Neuronal stem cell (in vitro differentiated cells): ENCODE data around the gene PWP1.
"Not testable (repeated sequence)": the region's sequence is repeated elsewhere in the genome, so short reads cannot be mapped to it uniquely, and the experiment has no call there.

Experiments
- DNase-seq: peaks from one replicate; pipeline ENCODE4 v3.0.0-alpha.2; 2013; ENCODE audit warnings: low spot score
- H2AFZ ChIP-seq: one replicate; pipeline ENCODE4 v1.6.1; 2013; ENCODE audit warnings: mild to moderate bottlenecking, low read length, inconsistent platforms
- H2AK5ac ChIP-seq: 2 replicates; pipeline ENCODE4 v1.6.1; 2013; ENCODE audit warnings: low read depth, mild to moderate bottlenecking, inconsistent platforms, low read length, moderate library complexity, mixed read lengths
- H2BK120ac ChIP-seq: 2 replicates; pipeline ENCODE4 v1.6.1; 2013; ENCODE audit warnings: low read depth, mild to moderate bottlenecking, inconsistent platforms, low read length, moderate library complexity, mixed read lengths
- H2BK12ac ChIP-seq: one replicate; pipeline ENCODE4 v1.6.1; 2013; ENCODE audit warnings: low read length, inconsistent platforms
- H2BK15ac ChIP-seq: 2 replicates; pipeline ENCODE4 v1.6.1; 2013; ENCODE audit warnings: mild to moderate bottlenecking, low read length, inconsistent platforms, mixed read lengths
- H2BK5ac ChIP-seq: one replicate; pipeline ENCODE4 v1.6.1; 2013; ENCODE audit warnings: inconsistent platforms, mild to moderate bottlenecking, low read length, moderate library complexity
- H3K14ac ChIP-seq: one replicate; pipeline ENCODE4 v1.6.1; 2013; ENCODE audit warnings: low read length, inconsistent platforms
- H3K18ac ChIP-seq: 2 replicates; pipeline ENCODE4 v1.6.1; 2013; ENCODE audit warnings: low read length, inconsistent platforms
- H3K23ac ChIP-seq: 2 replicates; pipeline ENCODE4 v1.6.1; 2013; ENCODE audit warnings: low read depth, mild to moderate bottlenecking, mixed read lengths, low read length, inconsistent platforms; ENCODE audit not compliant: poor library complexity
- H3K27ac ChIP-seq: replicated peaks from 3 replicates; pipeline ENCODE4 v1.5.1; 2013; ENCODE audit warnings: low read length, inconsistent platforms
- H3K27me3 ChIP-seq, 3 experiments: 2 replicates each; pipeline ENCODE4 v1.6.1; 2013; ENCODE audit warnings: low read length in 3 of 3, mild to moderate bottlenecking in 2 of 3, inconsistent platforms in 1 of 3, low read depth in 1 of 3, mixed read lengths in 1 of 3, moderate library complexity in 1 of 3; ENCODE audit not compliant: control insufficient read depth in 3 of 3, insufficient read depth in 3 of 3
- H3K36me3 ChIP-seq, 2 donors: replicated peaks in 1 of 2; 2 replicates each; pipeline ENCODE4 v1.6.1; 2013; ENCODE audit warnings: low read length in 2 of 2; ENCODE audit not compliant: control insufficient read depth in 2 of 2, insufficient read depth in 2 of 2
- H3K4ac ChIP-seq: 2 replicates; pipeline ENCODE4 v1.6.1; 2013; ENCODE audit warnings: inconsistent platforms, mild to moderate bottlenecking, low read length, moderate library complexity
- H3K4me1 ChIP-seq, 2 donors: 1 replicate in 1 of 2; 2 replicates in 1 of 2; pipeline ENCODE4 v1.6.1; 2013; ENCODE audit warnings: low read length in 2 of 2, low read depth in 1 of 2; ENCODE audit not compliant: control insufficient read depth in 2 of 2, insufficient read depth in 1 of 2
- H3K4me2 ChIP-seq: one replicate; pipeline ENCODE4 v1.6.1; 2013; ENCODE audit warnings: mild to moderate bottlenecking, low read length, inconsistent platforms; ENCODE audit not compliant: insufficient read depth, poor library complexity, severe bottlenecking
- H3K4me3 ChIP-seq, 2 donors: 2 replicates each; pipeline ENCODE4 v1.5.1; 2013; ENCODE audit warnings: low read length in 2 of 2, mild to moderate bottlenecking in 2 of 2, inconsistent platforms in 1 of 2, moderate library complexity in 1 of 2
- H3K79me1 ChIP-seq: one replicate; pipeline ENCODE4 v1.6.1; 2013; ENCODE audit warnings: low read depth, mild to moderate bottlenecking, inconsistent platforms, low read length, moderate library complexity
- H3K9ac ChIP-seq: one replicate; pipeline ENCODE4 v1.6.1; 2013; ENCODE audit warnings: mild to moderate bottlenecking, low read depth, low read length, inconsistent platforms; ENCODE audit not compliant: poor library complexity
- H3K9me3 ChIP-seq, 2 donors: replicated peaks in 1 of 2; 2 replicates each; pipeline versions ENCODE3 to v1.6.1; 2013; ENCODE audit warnings: low read length in 2 of 2, mild to moderate bottlenecking in 2 of 2, inconsistent platforms in 1 of 2, low read depth in 1 of 2, mixed read lengths in 1 of 2, moderate library complexity in 1 of 2; ENCODE audit not compliant: control insufficient read depth in 2 of 2, insufficient read depth in 1 of 2
- H4K8ac ChIP-seq: one replicate; pipeline ENCODE4 v1.6.1; 2013; ENCODE audit warnings: low read depth, mild to moderate bottlenecking, inconsistent platforms, low read length, moderate library complexity
- H4K91ac ChIP-seq: one replicate; pipeline ENCODE4 v1.6.1; 2013; ENCODE audit warnings: low read length, low read depth, mild to moderate bottlenecking, inconsistent platforms; ENCODE audit not compliant: poor library complexity
- WGBS, 2 donors: extraction: QIAGEN DNeasy Blood & Tissue Kit; methylation state at CpG; one replicate each; pipeline ENCODE4 v1.1.7; 2013; ENCODE audit warnings: missing lambda C conversion rate in 2 of 2, mixed read lengths in 1 of 2; ENCODE audit not compliant: insufficient read length in 2 of 2, insufficient replicate concordance in 1 of 2; ENCODE audit errors: extremely low coverage in 2 of 2; 5-methylcytosine and 5-hydroxymethylcytosine counted together

Gene PWP1

DNA sequence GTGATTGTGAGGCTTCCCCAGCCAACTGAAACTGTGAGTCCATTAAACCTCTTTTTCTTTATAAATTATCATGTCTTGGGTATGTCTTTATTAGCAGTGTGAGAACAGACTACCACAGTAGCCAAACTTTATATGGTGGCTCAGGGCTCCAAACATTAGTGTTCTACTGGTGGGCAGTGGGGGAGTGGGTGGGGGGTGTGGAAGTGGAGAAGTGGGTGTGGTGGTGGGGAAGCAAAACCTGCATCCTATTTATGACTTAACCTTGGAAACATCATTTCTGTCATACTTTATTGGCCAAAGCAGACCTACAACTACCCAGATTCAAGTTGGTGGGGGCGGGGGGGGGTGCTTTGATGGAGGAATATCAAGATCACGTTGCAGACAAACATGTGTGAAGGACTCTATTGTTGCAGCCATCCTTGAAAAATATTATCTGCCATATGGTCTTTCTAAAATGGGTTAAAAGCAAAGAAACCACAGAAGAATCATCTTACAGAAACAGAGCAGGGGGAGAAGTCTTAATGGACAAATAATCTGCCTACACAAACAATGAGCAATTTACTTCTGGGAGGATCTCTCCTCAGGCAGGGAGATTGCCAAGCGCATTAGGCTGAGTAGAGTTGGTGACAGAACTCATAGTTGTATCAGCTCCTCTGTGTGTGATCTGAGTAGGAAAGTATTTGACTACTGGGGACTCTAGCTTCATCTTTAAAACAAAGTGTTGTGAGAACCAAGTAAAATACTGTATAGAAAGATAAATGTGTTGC is 1.4 kb upstream of the PWP1 start:
- Histone ChIP-seq H3K27ac (no peak overlapping the region), H2BK120ac (no peak overlapping the region), H3K4me1 (peaks cover 4 to 8% of the 10 kb centered on the region in 2 donors), H2BK15ac (no peak overlapping the region), H2AK5ac (no peak overlapping the region), H2AFZ (peak overlapping the region; percentile 97), H4K91ac (no peak overlapping the region), H3K9ac (no peak overlapping the region), H3K23ac (no peak overlapping the region), H2BK12ac (no peak overlapping the region), H3K36me3 (peaks cover 2 to 18% of the 10 kb centered on the region in 2 donors), H3K9me3 (no peaks in the 10 kb centered on the region), H2BK5ac (no peak overlapping the region), H3K18ac (no peak overlapping the region), H3K27me3 (peaks cover 0 to 25% (median 0%) of the 10 kb centered on the region in 3 experiments), H3K14ac (no peak overlapping the region), H3K4ac (no peak overlapping the region), H3K79me1 (peaks cover 7% of the 10 kb centered on the region), H3K4me2 (no peak overlapping the region), H4K8ac (no peak overlapping the region), H3K4me3 (peak overlapping the region in 1 of 2 donors; percentile 99)
- WGBS, 2 donors, result no CpG with 5 or more reads among the region's 3 CpGs
- no peak for DNase-seq

DNA sequence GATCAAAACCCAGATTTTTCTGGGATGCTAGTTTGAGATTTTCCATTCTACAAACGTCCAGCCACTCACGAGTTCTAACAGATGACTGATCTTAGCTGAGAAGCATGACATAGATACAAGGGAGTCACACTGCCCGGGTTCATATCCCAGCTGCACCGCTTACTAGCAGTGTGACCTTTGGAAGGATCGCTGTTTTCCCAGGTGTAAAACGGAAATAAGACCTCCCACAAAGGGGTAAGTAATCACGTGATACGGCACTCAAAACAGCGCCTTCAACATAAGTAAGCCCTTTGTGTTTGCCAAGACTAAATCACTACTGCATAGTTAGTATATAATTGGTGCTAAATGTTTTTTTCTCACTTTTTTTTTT is 624 bp upstream of the PWP1 start:
- Histone ChIP-seq H2BK15ac (no peak overlapping the region), H2AK5ac (no peak overlapping the region), H2BK120ac (no peak overlapping the region), H3K4me1 (peaks cover 4 to 8% of the 10 kb centered on the region in 2 donors), H2BK12ac (no peak overlapping the region), H4K91ac (no peak overlapping the region), H3K27me3 (peaks cover 0 to 17% (median 0%) of the 10 kb centered on the region in 3 experiments), H3K14ac (no peak overlapping the region), H3K9me3 (no peaks in the 10 kb centered on the region), H3K79me1 (peaks cover 7% of the 10 kb centered on the region), H3K4me3 (peak overlapping the region in 1 of 2 donors; percentile 99), H3K23ac (no peak overlapping the region), H3K36me3 (peaks cover 5 to 26% of the 10 kb centered on the region in 2 donors), H3K18ac (no peak overlapping the region), H3K27ac (no peak overlapping the region), H2AFZ (peak overlapping the region; percentile 97), H3K9ac (no peak overlapping the region), H3K4me2 (peak overlapping the region; percentile 58), H4K8ac (no peak overlapping the region), H3K4ac (no peak overlapping the region), H2BK5ac (no peak overlapping the region)
- no CpG with 5 or more reads among the region's 9 CpGs for WGBS, 2 donors
- DNase-seq, result no peak

DNA sequence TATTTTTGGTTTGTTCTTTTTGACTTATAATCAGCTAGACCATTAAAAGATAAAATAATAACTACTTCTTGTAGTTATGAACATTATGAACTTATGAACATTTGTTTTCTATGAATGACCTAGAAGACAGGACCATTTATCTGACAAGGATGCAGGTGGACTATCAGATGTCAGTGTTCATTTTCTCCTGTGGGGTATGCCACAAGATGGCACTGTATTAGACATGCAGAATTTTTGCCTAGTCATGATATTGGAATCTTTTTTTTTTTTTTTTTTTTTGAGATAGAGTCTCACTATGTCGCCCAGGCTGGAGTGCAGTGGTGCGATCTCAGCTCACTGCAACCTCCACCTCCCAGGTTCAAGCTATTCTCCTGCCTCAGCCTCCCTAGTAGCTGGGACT is 10.2 kb downstream of the PWP1 start:
- not testable (repeated sequence) for H3K4me2 ChIP-seq, H3K23ac ChIP-seq, DNase-seq, H3K4me3 ChIP-seq, H2BK5ac ChIP-seq, H3K27ac ChIP-seq, H2AK5ac ChIP-seq, H3K9ac ChIP-seq, H3K18ac ChIP-seq, H4K8ac ChIP-seq, H3K27me3 ChIP-seq, H3K14ac ChIP-seq, H4K91ac ChIP-seq, H2BK12ac ChIP-seq, H3K79me1 ChIP-seq, H2BK15ac ChIP-seq, H3K4ac ChIP-seq, H2AFZ ChIP-seq, H3K4me1 ChIP-seq, H2BK120ac ChIP-seq
- no CpG with 5 or more reads among the region's 2 CpGs for WGBS, 2 donors
- Histone ChIP-seq H3K9me3 (peaks cover under 1 to 11% of the 10 kb centered on the region in 2 donors), H3K36me3 (peaks cover 18 to 97% of the 10 kb centered on the region in 2 donors)

DNA sequence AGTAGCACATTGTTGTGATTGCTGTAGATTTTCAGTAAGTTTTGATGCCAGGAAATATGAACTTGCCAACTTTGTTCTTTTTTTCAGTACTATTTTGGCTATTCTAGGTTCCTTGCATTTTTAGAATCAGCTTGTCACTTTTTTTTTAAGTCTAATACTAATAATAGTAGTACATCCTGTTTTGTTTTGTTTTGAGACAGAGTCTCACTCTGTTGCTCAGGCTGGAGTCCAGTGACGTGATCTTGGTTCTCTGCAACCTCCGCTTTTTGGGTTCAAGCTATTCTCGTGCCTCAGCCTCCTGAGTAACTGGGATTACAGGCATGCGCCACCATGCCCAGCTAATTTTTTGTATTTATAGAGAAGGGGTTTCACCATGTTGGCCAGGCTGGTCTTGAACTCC is 16.5 kb downstream of the PWP1 start:
- H3K23ac ChIP-seq, result no peak overlapping the region
- no peak overlapping the region for H3K4ac ChIP-seq
- no peak overlapping the region for H2AK5ac ChIP-seq
- H4K91ac ChIP-seq, result no peak overlapping the region
- no peak overlapping the region for H2AFZ ChIP-seq
- H3K9ac ChIP-seq, result no peak overlapping the region
- H3K27me3 ChIP-seq, result no peaks in the 10 kb centered on the region
- no peak overlapping the region for H3K18ac ChIP-seq
- H3K4me2 ChIP-seq, result no peak overlapping the region
- no peak overlapping the region for H2BK120ac ChIP-seq
- no peak for DNase-seq
- H3K9me3 ChIP-seq, result peaks cover 4 to 25% of the 10 kb centered on the region in 2 donors
- no peaks in the 10 kb centered on the region for H3K79me1 ChIP-seq
- H3K4me1 ChIP-seq, result no peaks in the 10 kb centered on the region
- H2BK12ac ChIP-seq, result no peak overlapping the region
- no peak overlapping the region for H2BK15ac ChIP-seq
- peaks cover 15 to 85% of the 10 kb centered on the region in 2 donors for H3K36me3 ChIP-seq
- H2BK5ac ChIP-seq, result no peak overlapping the region
- no peak overlapping the region for H3K14ac ChIP-seq
- no peak overlapping the region for H3K27ac ChIP-seq
- no peak overlapping the region for H3K4me3 ChIP-seq
- no CpG with 5 or more reads among the region's 4 CpGs for WGBS, 2 donors
- H4K8ac ChIP-seq, result no peak overlapping the region
